Measurements from ENCODE around the gene AREG. TPM values are rescaled to one million over a fixed set of nuclear protein-coding genes. Genes with fewer than 3 reads are reported as not detected.

AREG gene
- total and polyA plus RNA-seq, 2 of the 4 experiments (the other 2 are of a cell fraction), result 0.17 to 0.18 TPM

DNA sequence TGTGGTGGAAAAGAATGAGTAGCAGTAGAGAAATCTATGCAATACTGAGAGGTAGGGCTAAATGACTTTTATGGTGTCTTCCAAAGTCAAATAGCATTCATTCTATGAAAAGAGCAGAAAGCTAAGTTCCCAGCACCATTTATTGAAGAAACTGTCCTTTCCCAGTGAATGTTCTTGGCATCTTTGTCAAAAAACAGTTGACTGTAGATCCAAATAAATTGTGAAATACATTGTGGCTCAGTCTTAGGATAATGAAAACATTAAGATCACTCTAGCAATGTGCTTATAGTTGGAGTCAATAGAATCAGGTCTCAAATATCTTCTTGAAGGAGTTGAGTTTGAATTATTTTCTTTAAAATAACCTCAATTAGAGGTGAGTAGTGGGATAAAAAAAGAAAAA lies 19.4 kb downstream of the AREG start:
- dilution Hi-C loops (cut with HindIII; ENCODE audit: low sequenced_read_pairs, unreplicated experiment), result no loop called here
- POLR2A ChIA-PET (ENCODE audit: unreplicated experiment), result no interaction called here
- H3K9me1 ChIP-seq (ENCODE audit: insufficient read depth, low read length), result no peaks in the 10 kb centered on the region
- no peak overlapping the region for H2BK20ac ChIP-seq (ENCODE audit: low read depth, low read length)
- H3K27me3 ChIP-seq (ENCODE audit: control insufficient read depth, insufficient read depth, low read length), result no peaks in the 10 kb centered on the region
- no peak overlapping the region for H3K4ac ChIP-seq (ENCODE audit: low read depth, low read length)
- CTCF ChIA-PET, result interaction anchor here (1.2 kb wide), 1 partner anchor 19 kb away, joined by 3 read pairs; the partner anchor contains the start of gene AREG
- no peaks in the 10 kb centered on the region for H3K36me3 ChIP-seq (ENCODE audit: control insufficient read depth, insufficient read depth, low read length)
- H4K91ac ChIP-seq (ENCODE audit: insufficient read depth, low read depth, low read length), result no peak overlapping the region
- DNase-seq, result no peak
- no peak overlapping the region for H3K23ac ChIP-seq (ENCODE audit: low read depth, low read length)
- ATAC-seq (ENCODE audit: low read depth), result no peak
- no peak overlapping the region for H3K4me2 ChIP-seq (ENCODE audit: low read depth, low read length)
- H2BK5ac ChIP-seq (ENCODE audit: low read depth, low read length, poor library complexity, severe bottlenecking), result no peak overlapping the region
- no peaks in the 10 kb centered on the region for H3K79me1 ChIP-seq (ENCODE audit: low read depth in 1 of 2, low read length in 2 of 2)
- H2AK9ac ChIP-seq (replicated peaks; ENCODE audit: low read depth, low read length, poor library complexity), result no peak overlapping the region
- H2BK15ac ChIP-seq (ENCODE audit: low read depth, low read length), result no peak overlapping the region
- no peak overlapping the region for H3K18ac ChIP-seq (ENCODE audit: low read depth, low read length)
- in situ Hi-C loops (cut with MboI; ENCODE audit: low sequenced_read_pairs), result no loop called here
- TF ChIP-seq, protein P1, sequence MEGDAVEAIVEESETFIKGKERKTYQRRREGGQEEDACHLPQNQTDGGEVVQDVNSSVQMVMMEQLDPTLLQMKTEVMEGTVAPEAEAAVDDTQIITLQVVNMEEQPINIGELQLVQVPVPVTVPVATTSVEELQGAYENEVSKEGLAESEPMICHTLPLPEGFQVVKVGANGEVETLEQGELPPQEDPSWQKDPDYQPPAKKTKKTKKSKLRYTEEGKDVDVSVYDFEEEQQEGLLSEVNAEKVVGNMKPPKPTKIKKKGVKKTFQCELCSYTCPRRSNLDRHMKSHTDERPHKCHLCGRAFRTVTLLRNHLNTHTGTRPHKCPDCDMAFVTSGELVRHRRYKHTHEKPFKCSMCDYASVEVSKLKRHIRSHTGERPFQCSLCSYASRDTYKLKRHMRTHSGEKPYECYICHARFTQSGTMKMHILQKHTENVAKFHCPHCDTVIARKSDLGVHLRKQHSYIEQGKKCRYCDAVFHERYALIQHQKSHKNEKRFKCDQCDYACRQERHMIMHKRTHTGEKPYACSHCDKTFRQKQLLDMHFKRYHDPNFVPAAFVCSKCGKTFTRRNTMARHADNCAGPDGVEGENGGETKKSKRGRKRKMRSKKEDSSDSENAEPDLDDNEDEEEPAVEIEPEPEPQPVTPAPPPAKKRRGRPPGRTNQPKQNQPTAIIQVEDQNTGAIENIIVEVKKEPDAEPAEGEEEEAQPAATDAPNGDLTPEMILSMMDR (conservative IDR thresholded peaks at IDR 0.05; ENCODE audit: low read depth, low read length), result no peak
- TF ChIP-seq, protein P2, sequence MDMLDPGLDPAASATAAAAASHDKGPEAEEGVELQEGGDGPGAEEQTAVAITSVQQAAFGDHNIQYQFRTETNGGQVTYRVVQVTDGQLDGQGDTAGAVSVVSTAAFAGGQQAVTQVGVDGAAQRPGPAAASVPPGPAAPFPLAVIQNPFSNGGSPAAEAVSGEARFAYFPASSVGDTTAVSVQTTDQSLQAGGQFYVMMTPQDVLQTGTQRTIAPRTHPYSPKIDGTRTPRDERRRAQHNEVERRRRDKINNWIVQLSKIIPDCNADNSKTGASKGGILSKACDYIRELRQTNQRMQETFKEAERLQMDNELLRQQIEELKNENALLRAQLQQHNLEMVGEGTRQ (IDR thresholded peaks at IDR 0.05; ENCODE audit: low read depth, low read length), result no peak
- no peak for TF ChIP-seq MAFK (IDR thresholded peaks at IDR 0.05; ENCODE audit: low read depth, low read length)
- TF ChIP-seq RCOR1 (IDR thresholded peaks at IDR 0.05; ENCODE audit: insufficient replicate concordance, low read length), result no peak
- TF ChIP-seq FOS (IDR thresholded peaks at IDR 0.05; ENCODE audit: low read depth, low read length), result no peak
- no peak for TF ChIP-seq BHLHE40 (IDR thresholded peaks at IDR 0.05; ENCODE audit: low read depth, low read length)
- no peak for TF ChIP-seq MXI1 (IDR thresholded peaks at IDR 0.05; ENCODE audit: borderline replicate concordance, low read depth, low read length)
- no peak for TF ChIP-seq RAD21 (IDR thresholded peaks at IDR 0.05; ENCODE audit: low read length)
- TF ChIP-seq CEBPB (IDR thresholded peaks at IDR 0.05; ENCODE audit: low read depth, low read length), result no peak
- TF ChIP-seq SMC3 (IDR thresholded peaks at IDR 0.05; ENCODE audit: low read depth, low read length), result no peak
- no peak for TF ChIP-seq MAZ (IDR thresholded peaks at IDR 0.05; ENCODE audit: borderline replicate concordance, low read depth, low read length)
- no peak for TF ChIP-seq POLR2A (IDR thresholded peaks at IDR 0.05; ENCODE audit: low read depth, low read length)
- TF ChIP-seq, protein P3, sequence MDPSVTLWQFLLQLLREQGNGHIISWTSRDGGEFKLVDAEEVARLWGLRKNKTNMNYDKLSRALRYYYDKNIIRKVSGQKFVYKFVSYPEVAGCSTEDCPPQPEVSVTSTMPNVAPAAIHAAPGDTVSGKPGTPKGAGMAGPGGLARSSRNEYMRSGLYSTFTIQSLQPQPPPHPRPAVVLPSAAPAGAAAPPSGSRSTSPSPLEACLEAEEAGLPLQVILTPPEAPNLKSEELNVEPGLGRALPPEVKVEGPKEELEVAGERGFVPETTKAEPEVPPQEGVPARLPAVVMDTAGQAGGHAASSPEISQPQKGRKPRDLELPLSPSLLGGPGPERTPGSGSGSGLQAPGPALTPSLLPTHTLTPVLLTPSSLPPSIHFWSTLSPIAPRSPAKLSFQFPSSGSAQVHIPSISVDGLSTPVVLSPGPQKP (IDR thresholded peaks at IDR 0.05; ENCODE audit: borderline replicate concordance, low read depth, low read length), result no peak
- TF ChIP-seq RFX5 (IDR thresholded peaks at IDR 0.05; ENCODE audit: low read depth, low read length), result no peak
- no peak for TF ChIP-seq CHD1 (IDR thresholded peaks at IDR 0.05; ENCODE audit: low read depth, low read length)
- no peak overlapping the region for H3K4me3 ChIP-seq (ENCODE audit: insufficient read depth, low read depth, low read length)
- H3K56ac ChIP-seq (ENCODE audit: extremely low read depth, insufficient read depth, low read length), result no peak overlapping the region
- H2AFZ ChIP-seq (replicated peaks; ENCODE audit: low read length, poor library complexity), result no peak overlapping the region
- no peak overlapping the region for H3K27ac ChIP-seq (ENCODE audit: insufficient read depth, low read length)
- no peak overlapping the region for H3K14ac ChIP-seq (replicated peaks; ENCODE audit: low read depth, low read length)
- no peak overlapping the region for H2AK5ac ChIP-seq (ENCODE audit: low read depth, low read length)
- no peak overlapping the region for H4K8ac ChIP-seq (ENCODE audit: low read depth in 2 of 2, low read length in 2 of 2)
- H4K20me1 ChIP-seq (ENCODE audit: insufficient read depth, low read length), result no peaks in the 10 kb centered on the region
- BruUV-seq (replicated peaks), result no TSS peak
- no peak overlapping the region for H3K9ac ChIP-seq (ENCODE audit: low read depth, low read length)
- H3K4me1 ChIP-seq (ENCODE audit: control insufficient read depth, insufficient read depth, low read length), result no peaks in the 10 kb centered on the region
- intact Hi-C loops (cut with micrococcal nuclease), result no loop called here
- H3K9me3 ChIP-seq (ENCODE audit: control insufficient read depth, insufficient read depth, low read length), result no peaks in the 10 kb centered on the region
- H2BK120ac ChIP-seq (ENCODE audit: low read depth, low read length), result no peak overlapping the region
- no peak overlapping the region for H4K5ac ChIP-seq (ENCODE audit: low read depth, low read length)

Data from IMR-90 (cell line).